SK-N-SH treated with all-trans-retinoic acid at 6 μM for 48 hours (cell line): Measurements from ENCODE around the gene HOXA4.

ENCODE experiments used
- ATAC-seq: fragments of 200-7000 bp; cut with Tn5 transposase; 3 replicates; pipeline ENCODE4 v1.9.1; 2020; ENCODE audit warnings: mild to moderate bottlenecking, moderate library complexity
- BACH2 ChIP-seq: fragments of 250-450 bp; sonication (Bioruptor Pico); IDR thresholded peaks from 2 replicates; pipeline ENCODE4 v1.9.0; 2021; ENCODE audit warnings: mild to moderate bottlenecking, borderline replicate concordance
- CSDC2 ChIP-seq: fragments of 250-450 bp; sonication (Bioruptor Pico); IDR thresholded peaks from 2 replicates; pipeline ENCODE4 v1.5.0; 2020; ENCODE audit warnings: mild to moderate bottlenecking, moderate library complexity
- ISL1 ChIP-seq: fragments of 250-450 bp; sonication (Bioruptor Pico); IDR thresholded peaks from 2 replicates; pipeline ENCODE4 v2.1.2; 2022; ENCODE audit warnings: mild to moderate bottlenecking, moderate library complexity
- OSR1 ChIP-seq: fragments of 250-450 bp; sonication (Bioruptor Pico); IDR thresholded peaks from 2 replicates; pipeline ENCODE4 v1.8.0; 2022; ENCODE audit warnings: moderate library complexity, mild to moderate bottlenecking, inconsistent platforms
- PPARA ChIP-seq: fragments of 250-450 bp; sonication (Bioruptor Pico); IDR thresholded peaks from 2 replicates; pipeline ENCODE4 v1.5.0; 2020; ENCODE audit warnings: mild to moderate bottlenecking, borderline replicate concordance
- RARB ChIP-seq: fragments of 250-450 bp; sonication (Bioruptor Pico); IDR thresholded peaks from 2 replicates; pipeline ENCODE4 v1.8.0; 2021; ENCODE audit warnings: mild to moderate bottlenecking, moderate library complexity
- SNAI2 ChIP-seq: fragments of 250-450 bp; sonication (Bioruptor Pico); IDR thresholded peaks from 2 replicates; pipeline ENCODE4 v1.5.0; 2020; ENCODE audit warnings: mild to moderate bottlenecking, moderate library complexity
- TCF4 ChIP-seq: fragments of 250-450 bp; sonication (Bioruptor Pico); IDR thresholded peaks from 2 replicates; pipeline ENCODE4 v1.8.0; 2021; ENCODE audit warnings: mild to moderate bottlenecking, moderate library complexity, borderline replicate concordance
- TOX ChIP-seq: fragments of 250-450 bp; sonication (Bioruptor Pico); IDR thresholded peaks from 2 replicates; pipeline ENCODE4 v1.8.0; 2021; ENCODE audit warnings: mild to moderate bottlenecking, moderate library complexity, borderline replicate concordance
- ZC3H10 ChIP-seq: fragments of 250-450 bp; sonication (Bioruptor Pico); IDR thresholded peaks from 2 replicates; pipeline ENCODE4 v1.5.1; 2021; ENCODE audit warnings: mild to moderate bottlenecking, moderate library complexity
- ZFP3 ChIP-seq: fragments of 250-450 bp; sonication (Bioruptor Pico); IDR thresholded peaks from 2 replicates; pipeline ENCODE4 v1.5.0; 2020; ENCODE audit warnings: mild to moderate bottlenecking, moderate library complexity
- ZFP30 ChIP-seq: fragments of 450-650 bp; formaldehyde crosslinking; IDR thresholded peaks from 2 replicates; pipeline ENCODE4 v1.5.0; 2022; ENCODE audit warnings: mild to moderate bottlenecking, moderate library complexity
- ZNF565 ChIP-seq: fragments of 450-650 bp; formaldehyde crosslinking; conservative IDR thresholded peaks from 2 replicates; pipeline ENCODE4 v1.5.0; 2020; ENCODE audit warnings: low read depth, mild to moderate bottlenecking, moderate library complexity
- ZNF8 ChIP-seq: fragments of 450-650 bp; formaldehyde crosslinking; IDR thresholded peaks from 2 replicates; pipeline ENCODE4 v1.5.0; 2020; ENCODE audit warnings: mild to moderate bottlenecking, moderate library complexity
- TF ChIP-seq, protein P1 (sequence below): fragments of 250-450 bp; sonication (Bioruptor Pico); IDR thresholded peaks from 2 replicates; pipeline ENCODE4 v1.5.1; 2021; ENCODE audit warnings: mild to moderate bottlenecking, moderate library complexity
- TF ChIP-seq, protein P2 (sequence below): fragments of 250-450 bp; sonication (Bioruptor Pico); IDR thresholded peaks from 2 replicates; pipeline ENCODE4 v1.8.0; 2020; ENCODE audit warnings: mild to moderate bottlenecking, moderate library complexity, borderline replicate concordance
- TF ChIP-seq, protein P3 (sequence below): fragments of 250-450 bp; sonication (Bioruptor Pico); IDR thresholded peaks from 2 replicates; pipeline ENCODE4 v1.5.1; 2020; ENCODE audit warnings: low read depth, mild to moderate bottlenecking, moderate library complexity
- TF ChIP-seq, protein P4 (sequence below): fragments of 250-450 bp; sonication (Bioruptor Pico); IDR thresholded peaks from 2 replicates; pipeline ENCODE4 v1.5.0; 2020; ENCODE audit warnings: mild to moderate bottlenecking, moderate library complexity
- TF ChIP-seq, protein P5 (sequence below): fragments of 250-450 bp; sonication (Bioruptor Pico); IDR thresholded peaks from 2 replicates; pipeline ENCODE4 v1.8.0; 2021; ENCODE audit warnings: low read depth, mild to moderate bottlenecking, moderate library complexity, borderline replicate concordance

Gene HOXA4

DNA sequence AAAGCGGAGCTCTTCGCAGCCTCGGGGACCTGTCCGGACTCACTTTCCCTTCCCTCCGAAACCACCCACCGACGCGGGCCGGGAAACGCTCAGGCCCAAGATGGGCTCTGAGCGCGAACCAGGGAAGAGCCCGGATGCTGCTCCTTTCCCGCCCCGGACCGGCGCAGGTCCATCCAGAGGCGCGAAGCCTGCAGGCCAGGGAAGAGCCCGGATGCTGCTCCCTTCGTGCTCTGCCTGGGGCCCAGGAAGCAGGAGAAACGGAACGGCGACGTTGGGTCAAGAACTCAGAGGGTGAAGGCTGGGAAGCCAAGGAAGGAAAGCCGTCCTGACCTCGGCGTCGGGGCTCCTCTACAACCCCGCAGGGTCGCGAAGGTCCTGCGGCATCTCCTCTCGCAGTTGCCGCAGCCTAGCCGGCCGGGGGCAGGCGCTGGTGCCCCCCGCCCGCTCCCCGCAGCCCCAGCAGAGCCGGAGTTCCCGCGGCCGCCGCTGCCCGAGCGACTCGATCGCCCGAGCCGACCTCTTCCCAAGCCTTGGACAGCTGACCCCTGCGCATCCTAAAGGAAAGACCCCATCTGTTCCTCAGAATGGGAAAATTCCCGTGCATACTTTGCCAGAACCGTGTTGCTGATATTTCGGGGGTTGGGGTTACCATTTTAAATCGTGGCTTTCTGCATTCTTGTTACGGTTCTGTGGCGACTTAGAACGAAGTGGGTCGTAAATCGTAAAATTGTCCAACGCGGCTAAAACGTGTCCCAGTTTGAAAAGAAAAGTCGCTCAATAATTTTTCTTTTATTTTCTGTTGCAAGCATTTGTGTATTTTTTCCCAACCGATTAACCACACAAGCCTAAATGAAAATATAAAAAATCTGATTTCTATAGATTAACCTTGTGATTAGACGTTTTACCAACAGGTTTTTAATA, 42.3 kb downstream of the HOXA4 start:
- no peak for ATAC-seq
- TF ChIP-seq ZNF8 (CRISPR knock-in tag), result no peak
- no peak for TF ChIP-seq TCF4 (CRISPR knock-in tag)
- TF ChIP-seq ZFP30, result no peak
- no peak for TF ChIP-seq ISL1 (CRISPR knock-in tag)
- no peak for TF ChIP-seq CSDC2 (CRISPR knock-in tag)
- TF ChIP-seq SNAI2 (CRISPR knock-in tag), result no peak

DNA sequence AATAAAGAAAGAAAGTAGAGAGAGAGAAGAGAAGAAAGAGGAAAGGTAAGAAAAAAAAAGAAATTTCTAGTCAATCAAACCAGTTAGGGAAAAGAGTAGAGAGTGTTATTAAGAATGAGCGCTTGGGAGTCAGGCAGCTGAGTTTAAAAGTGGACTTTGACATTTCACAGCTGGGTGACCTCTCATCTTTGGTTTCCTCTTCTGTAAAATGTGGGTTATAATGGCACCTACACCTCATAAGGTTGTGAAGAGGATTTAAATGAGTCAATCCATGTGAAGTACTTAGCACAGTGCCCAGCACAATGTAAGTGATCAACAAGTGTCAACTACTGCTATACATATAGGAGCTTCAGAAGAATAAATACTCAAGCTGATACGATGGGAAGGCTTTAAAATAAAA, 46.9 kb downstream of the HOXA4 start:
- TF ChIP-seq ISL1 (CRISPR knock-in tag), result no peak
- no peak for TF ChIP-seq ZNF565 (CRISPR knock-in tag)
- TF ChIP-seq TOX, result no peak
- TF ChIP-seq, protein P1, sequence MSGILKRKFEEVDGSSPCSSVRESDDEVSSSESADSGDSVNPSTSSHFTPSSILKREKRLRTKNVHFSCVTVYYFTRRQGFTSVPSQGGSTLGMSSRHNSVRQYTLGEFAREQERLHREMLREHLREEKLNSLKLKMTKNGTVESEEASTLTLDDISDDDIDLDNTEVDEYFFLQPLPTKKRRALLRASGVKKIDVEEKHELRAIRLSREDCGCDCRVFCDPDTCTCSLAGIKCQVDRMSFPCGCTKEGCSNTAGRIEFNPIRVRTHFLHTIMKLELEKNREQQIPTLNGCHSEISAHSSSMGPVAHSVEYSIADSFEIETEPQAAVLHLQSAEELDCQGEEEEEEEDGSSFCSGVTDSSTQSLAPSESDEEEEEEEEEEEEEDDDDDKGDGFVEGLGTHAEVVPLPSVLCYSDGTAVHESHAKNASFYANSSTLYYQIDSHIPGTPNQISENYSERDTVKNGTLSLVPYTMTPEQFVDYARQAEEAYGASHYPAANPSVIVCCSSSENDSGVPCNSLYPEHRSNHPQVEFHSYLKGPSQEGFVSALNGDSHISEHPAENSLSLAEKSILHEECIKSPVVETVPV (CRISPR knock-in tag), result no peak
- no peak for TF ChIP-seq OSR1 (CRISPR knock-in tag)
- TF ChIP-seq, protein P2, sequence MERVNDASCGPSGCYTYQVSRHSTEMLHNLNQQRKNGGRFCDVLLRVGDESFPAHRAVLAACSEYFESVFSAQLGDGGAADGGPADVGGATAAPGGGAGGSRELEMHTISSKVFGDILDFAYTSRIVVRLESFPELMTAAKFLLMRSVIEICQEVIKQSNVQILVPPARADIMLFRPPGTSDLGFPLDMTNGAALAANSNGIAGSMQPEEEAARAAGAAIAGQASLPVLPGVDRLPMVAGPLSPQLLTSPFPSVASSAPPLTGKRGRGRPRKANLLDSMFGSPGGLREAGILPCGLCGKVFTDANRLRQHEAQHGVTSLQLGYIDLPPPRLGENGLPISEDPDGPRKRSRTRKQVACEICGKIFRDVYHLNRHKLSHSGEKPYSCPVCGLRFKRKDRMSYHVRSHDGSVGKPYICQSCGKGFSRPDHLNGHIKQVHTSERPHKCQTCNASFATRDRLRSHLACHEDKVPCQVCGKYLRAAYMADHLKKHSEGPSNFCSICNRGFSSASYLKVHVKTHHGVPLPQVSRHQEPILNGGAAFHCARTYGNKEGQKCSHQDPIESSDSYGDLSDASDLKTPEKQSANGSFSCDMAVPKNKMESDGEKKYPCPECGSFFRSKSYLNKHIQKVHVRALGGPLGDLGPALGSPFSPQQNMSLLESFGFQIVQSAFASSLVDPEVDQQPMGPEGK (CRISPR knock-in tag), result no peak
- TF ChIP-seq RARB, result no peak
- no peak for TF ChIP-seq PPARA
- TF ChIP-seq CSDC2 (CRISPR knock-in tag), result no peak
- TF ChIP-seq, all 23 proteins: peak for 0
- ATAC-seq, result no peak

DNA sequence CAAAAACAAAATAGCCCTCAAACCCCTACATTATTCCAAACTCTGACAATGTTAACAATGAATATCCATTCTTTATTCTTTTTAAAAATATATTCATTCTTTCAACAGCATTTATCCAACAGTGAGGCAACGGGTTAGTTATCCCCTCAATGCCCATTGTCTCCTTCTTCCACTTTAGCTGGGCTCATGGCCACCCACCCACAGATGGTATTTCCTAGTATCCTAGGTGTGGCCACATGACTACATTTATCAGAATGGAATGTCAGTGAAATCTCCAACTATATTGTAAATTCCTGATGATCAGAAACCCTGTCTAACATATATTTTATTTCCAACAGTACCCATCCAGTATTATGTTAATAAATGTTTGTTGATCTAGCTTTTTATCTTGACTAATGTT, 48.4 kb downstream of the HOXA4 start:
- TF ChIP-seq ZC3H10 (CRISPR knock-in tag), result no peak
- no peak for TF ChIP-seq ZFP30
- TF ChIP-seq TOX, result no peak
- TF ChIP-seq CSDC2 (CRISPR knock-in tag), result no peak
- TF ChIP-seq, protein P3, sequence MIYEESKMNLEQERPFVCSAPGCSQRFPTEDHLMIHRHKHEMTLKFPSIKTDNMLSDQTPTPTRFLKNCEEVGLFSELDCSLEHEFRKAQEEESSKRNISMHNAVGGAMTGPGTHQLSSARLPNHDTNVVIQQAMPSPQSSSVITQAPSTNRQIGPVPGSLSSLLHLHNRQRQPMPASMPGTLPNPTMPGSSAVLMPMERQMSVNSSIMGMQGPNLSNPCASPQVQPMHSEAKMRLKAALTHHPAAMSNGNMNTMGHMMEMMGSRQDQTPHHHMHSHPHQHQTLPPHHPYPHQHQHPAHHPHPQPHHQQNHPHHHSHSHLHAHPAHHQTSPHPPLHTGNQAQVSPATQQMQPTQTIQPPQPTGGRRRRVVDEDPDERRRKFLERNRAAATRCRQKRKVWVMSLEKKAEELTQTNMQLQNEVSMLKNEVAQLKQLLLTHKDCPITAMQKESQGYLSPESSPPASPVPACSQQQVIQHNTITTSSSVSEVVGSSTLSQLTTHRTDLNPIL (CRISPR knock-in tag), result no peak
- no peak for TF ChIP-seq OSR1 (CRISPR knock-in tag)
- TF ChIP-seq BACH2 (CRISPR knock-in tag), result no peak
- no peak for TF ChIP-seq ZNF8 (CRISPR knock-in tag)
- TF ChIP-seq, protein P4, sequence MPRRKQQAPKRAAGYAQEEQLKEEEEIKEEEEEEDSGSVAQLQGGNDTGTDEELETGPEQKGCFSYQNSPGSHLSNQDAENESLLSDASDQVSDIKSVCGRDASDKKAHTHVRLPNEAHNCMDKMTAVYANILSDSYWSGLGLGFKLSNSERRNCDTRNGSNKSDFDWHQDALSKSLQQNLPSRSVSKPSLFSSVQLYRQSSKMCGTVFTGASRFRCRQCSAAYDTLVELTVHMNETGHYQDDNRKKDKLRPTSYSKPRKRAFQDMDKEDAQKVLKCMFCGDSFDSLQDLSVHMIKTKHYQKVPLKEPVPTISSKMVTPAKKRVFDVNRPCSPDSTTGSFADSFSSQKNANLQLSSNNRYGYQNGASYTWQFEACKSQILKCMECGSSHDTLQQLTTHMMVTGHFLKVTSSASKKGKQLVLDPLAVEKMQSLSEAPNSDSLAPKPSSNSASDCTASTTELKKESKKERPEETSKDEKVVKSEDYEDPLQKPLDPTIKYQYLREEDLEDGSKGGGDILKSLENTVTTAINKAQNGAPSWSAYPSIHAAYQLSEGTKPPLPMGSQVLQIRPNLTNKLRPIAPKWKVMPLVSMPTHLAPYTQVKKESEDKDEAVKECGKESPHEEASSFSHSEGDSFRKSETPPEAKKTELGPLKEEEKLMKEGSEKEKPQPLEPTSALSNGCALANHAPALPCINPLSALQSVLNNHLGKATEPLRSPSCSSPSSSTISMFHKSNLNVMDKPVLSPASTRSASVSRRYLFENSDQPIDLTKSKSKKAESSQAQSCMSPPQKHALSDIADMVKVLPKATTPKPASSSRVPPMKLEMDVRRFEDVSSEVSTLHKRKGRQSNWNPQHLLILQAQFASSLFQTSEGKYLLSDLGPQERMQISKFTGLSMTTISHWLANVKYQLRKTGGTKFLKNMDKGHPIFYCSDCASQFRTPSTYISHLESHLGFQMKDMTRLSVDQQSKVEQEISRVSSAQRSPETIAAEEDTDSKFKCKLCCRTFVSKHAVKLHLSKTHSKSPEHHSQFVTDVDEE, result no peak
- ATAC-seq, result no peak

DNA sequence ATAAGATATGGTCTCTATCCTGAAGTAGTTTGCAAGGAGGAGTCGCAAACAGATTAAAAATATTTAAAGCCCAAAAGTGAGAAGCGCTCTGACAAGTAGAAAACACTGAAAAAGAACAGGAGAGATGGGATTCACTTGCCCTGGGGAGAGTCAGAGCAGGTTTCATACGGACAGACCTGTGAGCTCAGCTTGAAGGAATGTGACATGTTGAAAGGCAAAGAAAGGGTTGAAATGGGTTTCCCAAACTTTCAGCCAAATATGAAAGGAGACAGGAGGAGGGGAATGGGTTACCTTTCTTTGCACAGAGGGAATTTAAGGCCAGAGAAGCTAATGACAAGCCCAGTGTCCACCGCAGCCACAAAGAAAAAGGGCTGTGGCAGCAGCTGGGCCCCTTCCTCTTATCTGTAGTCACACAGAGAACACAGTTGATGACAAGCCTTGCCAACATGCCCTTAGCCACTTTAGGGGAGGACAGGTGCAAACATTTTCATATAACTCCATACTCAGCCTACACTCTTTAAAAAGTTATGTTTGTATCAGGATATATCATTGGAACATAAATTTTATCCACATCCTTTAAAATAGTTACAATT, 49.6 kb downstream of the HOXA4 start:
- ATAC-seq, result no peak
- TF ChIP-seq, protein P2 (CRISPR knock-in tag), result no peak
- TF ChIP-seq RARB (no peak), TOX (no peak), ZFP3 (CRISPR knock-in tag) (no peak), TCF4 (CRISPR knock-in tag) (no peak), CSDC2 (CRISPR knock-in tag) (no peak), ZC3H10 (CRISPR knock-in tag) (no peak)
- TF ChIP-seq, protein P5, sequence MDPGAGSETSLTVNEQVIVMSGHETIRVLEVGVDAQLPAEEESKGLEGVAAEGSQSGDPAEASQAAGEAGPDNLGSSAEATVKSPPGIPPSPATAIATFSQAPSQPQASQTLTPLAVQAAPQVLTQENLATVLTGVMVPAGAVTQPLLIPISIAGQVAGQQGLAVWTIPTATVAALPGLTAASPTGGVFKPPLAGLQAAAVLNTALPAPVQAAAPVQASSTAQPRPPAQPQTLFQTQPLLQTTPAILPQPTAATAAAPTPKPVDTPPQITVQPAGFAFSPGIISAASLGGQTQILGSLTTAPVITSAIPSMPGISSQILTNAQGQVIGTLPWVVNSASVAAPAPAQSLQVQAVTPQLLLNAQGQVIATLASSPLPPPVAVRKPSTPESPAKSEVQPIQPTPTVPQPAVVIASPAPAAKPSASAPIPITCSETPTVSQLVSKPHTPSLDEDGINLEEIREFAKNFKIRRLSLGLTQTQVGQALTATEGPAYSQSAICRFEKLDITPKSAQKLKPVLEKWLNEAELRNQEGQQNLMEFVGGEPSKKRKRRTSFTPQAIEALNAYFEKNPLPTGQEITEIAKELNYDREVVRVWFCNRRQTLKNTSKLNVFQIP (CRISPR knock-in tag), result no peak
- TF ChIP-seq, all 23 proteins: peak for 0
